GM12875 (cell line): ENCODE results near the gene RNF157.
A peak's percentile ranks its signal among the peaks of the same experiment; 100 is the strongest.

Source experiments
- H3K4me3 ChIP-seq: one replicate; pipeline ENCODE4 v1.5.1; 2011; ENCODE audit warnings: low read depth, low read length, control low read depth
- TF ChIP-seq, protein P1 (sequence below): IDR thresholded peaks from 2 replicates; pipeline ENCODE4 v1.5.1; 2011; ENCODE audit warnings: low read depth, mild to moderate bottlenecking, control low read depth, inconsistent platforms, low read length, moderate library complexity, borderline replicate concordance; ENCODE audit not compliant: insufficient read depth

RNF157 gene

GRCh38 chr17:76240461-76241203 lies at the start of gene RNF157:
RNF157 (minus strand) TSS chr17:76240493; CDS start chr17:76240240, 253 bp downstream.
- peak within 1 kb of the TSS; percentile 61 for H3K4me3 ChIP-seq
- TF ChIP-seq, protein P1, sequence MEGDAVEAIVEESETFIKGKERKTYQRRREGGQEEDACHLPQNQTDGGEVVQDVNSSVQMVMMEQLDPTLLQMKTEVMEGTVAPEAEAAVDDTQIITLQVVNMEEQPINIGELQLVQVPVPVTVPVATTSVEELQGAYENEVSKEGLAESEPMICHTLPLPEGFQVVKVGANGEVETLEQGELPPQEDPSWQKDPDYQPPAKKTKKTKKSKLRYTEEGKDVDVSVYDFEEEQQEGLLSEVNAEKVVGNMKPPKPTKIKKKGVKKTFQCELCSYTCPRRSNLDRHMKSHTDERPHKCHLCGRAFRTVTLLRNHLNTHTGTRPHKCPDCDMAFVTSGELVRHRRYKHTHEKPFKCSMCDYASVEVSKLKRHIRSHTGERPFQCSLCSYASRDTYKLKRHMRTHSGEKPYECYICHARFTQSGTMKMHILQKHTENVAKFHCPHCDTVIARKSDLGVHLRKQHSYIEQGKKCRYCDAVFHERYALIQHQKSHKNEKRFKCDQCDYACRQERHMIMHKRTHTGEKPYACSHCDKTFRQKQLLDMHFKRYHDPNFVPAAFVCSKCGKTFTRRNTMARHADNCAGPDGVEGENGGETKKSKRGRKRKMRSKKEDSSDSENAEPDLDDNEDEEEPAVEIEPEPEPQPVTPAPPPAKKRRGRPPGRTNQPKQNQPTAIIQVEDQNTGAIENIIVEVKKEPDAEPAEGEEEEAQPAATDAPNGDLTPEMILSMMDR = no peak

GRCh38 chr17:76281573-76282371 lies 41.5 kb upstream of the RNF157 start:
- TF ChIP-seq, protein P1 = no peak
- H3K4me3 ChIP-seq = no peak overlapping the region

- TF ChIP-seq, protein P1 = no peak
- no peak overlapping the region for H3K4me3 ChIP-seq
Measured at GRCh38 chr17:76280650-76281049, 40.4 kb upstream of the RNF157 start.

GRCh38 chr17:76279742-76280287 lies 39.5 kb upstream of the RNF157 start:
- no peak overlapping the region for H3K4me3 ChIP-seq
- TF ChIP-seq, protein P1 = no peak

DNA sequence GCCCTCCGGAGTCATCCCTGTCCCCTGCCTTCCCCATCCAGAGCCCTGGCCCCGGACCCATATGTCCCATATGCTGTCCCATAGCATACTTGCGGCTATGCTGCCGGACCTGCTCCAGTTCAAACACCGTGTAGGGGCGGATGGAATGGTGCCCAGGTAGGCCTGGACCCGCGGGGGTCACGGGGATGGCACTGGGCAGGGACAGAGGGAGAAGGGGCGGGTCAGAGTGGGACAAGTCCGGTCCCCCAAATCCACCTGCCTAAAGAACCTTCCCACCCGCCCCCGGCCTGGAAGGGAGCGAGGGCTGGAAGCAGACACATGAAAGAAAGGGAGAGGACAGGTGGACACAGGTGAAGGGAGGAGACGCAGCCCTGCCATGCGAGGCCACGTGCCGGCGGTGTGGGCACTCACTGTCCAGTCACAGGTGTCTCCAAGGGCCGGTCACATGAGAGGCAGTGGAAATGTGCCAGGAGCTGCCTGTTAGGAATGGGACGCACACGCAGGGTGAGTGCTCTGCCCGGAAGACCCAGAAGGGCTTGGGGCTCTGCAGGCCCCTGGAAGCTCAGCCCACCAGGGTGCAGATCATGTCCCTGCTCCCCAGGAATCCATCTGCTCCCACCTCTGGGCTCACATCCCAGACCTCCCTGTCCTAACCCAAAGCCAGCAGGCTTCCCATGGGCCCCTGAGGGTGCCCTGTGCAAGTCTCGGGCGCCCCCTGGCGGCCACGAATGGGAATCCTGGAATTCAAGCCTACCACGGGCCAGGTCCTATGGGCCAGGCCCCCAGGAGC lies 38.9 kb upstream of the RNF157 start:
- no peak overlapping the region for H3K4me3 ChIP-seq
- TF ChIP-seq, protein P1 = peak; percentile 90

DNA sequence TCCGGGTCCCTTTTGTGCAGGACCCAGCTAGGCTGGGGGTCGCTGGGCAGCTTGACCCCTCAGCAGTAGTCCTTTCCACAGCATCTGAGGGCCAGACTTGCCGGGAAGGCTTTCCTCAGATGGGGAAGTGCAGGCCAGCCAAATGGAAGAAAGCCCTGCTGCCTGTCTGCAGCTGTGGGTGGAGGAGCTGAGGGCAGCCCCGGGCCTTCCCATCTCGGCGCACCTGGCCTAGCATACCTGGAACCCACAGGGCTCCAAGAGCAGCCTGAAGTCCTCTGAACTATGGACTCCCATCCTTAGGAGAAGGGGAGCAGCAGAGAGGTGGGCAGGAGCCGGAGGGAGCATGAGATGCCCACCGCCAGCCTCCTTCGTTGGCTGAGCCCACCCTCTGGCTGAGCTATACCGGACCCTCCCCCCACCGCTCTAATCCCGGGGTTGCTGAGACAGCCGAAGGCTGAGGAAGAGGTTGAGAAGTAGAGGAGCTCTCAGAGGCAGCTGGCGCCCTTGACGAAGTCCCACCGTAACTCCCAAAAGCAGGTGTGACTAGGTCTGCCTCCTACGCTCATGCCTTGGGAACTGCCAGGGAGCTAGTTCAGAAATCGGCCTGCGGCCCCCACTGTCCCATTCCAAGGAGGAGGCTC lies 38.1 kb upstream of the RNF157 start:
- H3K4me3 ChIP-seq = no peak overlapping the region
- TF ChIP-seq, protein P1 = no peak
